ENCODE results near the gene MAGOHB.
"Not testable (repeated sequence)": the region's sequence is repeated elsewhere in the genome, so short reads cannot be mapped to it uniquely, and the experiment has no call there.

MAGOHB gene

GRCh38 chr12:10612984-10613348, 443 bp downstream of the MAGOHB start:
- DNase-seq (ENCODE audit: low read depth, low spot score), result no peak

DNA sequence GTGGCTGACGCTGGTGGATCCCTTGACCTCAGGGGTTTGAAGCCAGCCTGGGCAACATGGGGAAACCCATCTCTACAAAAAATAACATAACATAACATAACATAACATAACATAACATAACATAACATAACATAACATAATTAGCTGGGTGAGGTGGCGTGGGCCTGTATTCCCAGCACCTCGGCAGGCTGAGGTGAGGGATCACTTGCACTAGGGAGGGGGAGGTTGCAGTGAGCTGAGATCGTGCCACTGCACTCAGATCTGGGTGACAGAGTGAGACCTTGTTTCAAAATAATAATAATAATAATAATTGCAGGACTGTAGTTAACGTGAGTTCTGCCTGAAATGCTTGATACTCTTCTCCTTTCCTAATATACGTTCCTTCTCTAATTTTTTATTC, 1.3 kb downstream of the MAGOHB start:
- no peak for DNase-seq (ENCODE audit: low read depth, low spot score)

- not testable (repeated sequence) for DNase-seq (ENCODE audit: low read depth, low spot score)
These were observed 2.2 kb downstream of the MAGOHB start for GRCh38 chr12:10611258-10611657.

DNA sequence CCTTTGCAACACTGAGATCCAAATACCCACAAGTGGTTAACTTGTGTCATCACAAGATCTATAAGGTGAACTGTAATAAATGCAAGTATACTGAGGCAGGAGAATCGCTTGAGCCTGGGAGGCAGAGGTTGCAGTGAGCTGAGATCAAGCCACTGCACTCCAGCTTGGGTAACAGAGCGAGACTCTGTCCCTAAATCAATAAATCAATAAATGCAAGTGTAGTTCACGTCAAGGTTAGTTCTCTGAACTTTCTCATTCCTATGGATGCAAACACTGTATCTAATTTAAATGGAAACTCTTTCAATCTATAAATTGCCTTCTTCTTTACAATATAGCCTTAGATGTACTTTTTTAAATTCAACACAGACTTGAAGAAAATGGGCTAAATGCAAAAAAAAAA, 3.2 kb downstream of the MAGOHB start:
- no peak for DNase-seq (ENCODE audit: low read depth, low spot score)

GRCh38 chr12:10607885-10608458, 5.4 kb downstream of the MAGOHB start:
- DNase-seq (ENCODE audit: low read depth, low spot score), result no peak

- DNase-seq (ENCODE audit: low read depth, low spot score), result no peak
These were observed 11.5 kb downstream of the MAGOHB start for GRCh38 chr12:10601860-10602259.

GRCh38 chr12:10600988-10601387, 12.4 kb downstream of the MAGOHB start:
- DNase-seq (ENCODE audit: low read depth, low spot score), result no peak

GRCh38 chr12:10595881-10596280, 17.5 kb downstream of the MAGOHB start:
- DNase-seq (ENCODE audit: low read depth, low spot score), result no peak

DNA sequence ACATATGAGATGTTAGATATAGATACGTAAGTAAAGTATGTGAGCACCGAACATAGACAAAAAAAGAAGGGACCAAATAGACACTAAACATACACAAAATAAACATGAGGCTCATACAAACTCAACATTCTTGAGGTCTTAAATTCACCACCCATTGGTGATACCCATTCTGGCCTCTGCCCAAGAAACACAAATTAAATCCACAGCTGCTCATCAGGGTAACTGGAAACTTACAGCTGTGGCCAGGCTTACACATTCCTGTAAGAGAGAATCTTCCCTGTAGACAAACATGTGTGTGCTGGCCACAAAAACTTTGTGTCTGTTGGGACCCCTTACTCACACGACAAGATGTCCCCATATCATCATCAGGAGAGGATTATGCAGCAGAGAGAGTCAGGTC, 22.4 kb downstream of the MAGOHB start:
- no peak for DNase-seq (ENCODE audit: low read depth, low spot score)

GRCh38 chr12:10584415-10584814, 29.0 kb downstream of the MAGOHB start:
- DNase-seq (ENCODE audit: low read depth, low spot score), result no peak

DNA sequence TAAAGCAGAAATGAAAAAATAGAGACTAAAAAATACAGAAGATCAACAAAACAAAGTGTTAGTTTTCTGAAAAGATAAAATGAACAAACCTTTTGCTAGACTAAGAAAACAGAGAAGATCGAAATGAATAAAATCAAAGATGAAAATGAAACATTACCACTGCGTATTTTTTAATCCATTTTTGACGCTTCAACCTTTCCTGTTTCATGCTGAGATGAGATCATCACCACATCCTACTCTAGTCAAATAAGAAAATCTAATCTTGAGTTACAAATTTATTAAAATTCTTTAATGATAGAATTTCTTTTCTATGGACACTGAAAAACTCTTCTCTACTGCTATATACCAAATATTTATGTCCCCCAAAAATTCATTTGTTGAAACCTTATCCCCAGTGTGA, 30.7 kb downstream of the MAGOHB start:
- DNase-seq (ENCODE audit: low read depth, low spot score), result no peak

- not testable (repeated sequence) for DNase-seq (ENCODE audit: low read depth, low spot score)
These were observed 31.3 kb downstream of the MAGOHB start for GRCh38 chr12:10582133-10582532.

DNA sequence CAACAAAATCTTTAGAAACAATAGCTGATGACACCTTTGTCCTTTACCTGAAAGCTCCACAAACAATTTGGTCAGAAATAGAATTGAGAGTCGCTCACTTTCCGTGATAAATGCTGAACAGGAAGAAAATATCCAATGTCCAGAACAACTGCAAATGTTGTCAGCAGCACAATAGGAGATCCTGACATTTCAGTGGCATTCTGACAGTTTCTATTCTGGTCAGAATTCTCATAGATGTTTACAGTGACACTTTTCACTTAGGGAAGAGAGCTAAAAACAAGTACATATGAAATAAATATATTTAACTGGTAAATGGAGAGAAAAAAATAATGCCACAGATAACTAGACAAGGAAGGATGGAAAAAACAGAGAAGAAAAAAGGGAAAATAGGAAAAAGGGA, 39.1 kb downstream of the MAGOHB start:
- no peak for DNase-seq (ENCODE audit: low read depth, low spot score)

DNA sequence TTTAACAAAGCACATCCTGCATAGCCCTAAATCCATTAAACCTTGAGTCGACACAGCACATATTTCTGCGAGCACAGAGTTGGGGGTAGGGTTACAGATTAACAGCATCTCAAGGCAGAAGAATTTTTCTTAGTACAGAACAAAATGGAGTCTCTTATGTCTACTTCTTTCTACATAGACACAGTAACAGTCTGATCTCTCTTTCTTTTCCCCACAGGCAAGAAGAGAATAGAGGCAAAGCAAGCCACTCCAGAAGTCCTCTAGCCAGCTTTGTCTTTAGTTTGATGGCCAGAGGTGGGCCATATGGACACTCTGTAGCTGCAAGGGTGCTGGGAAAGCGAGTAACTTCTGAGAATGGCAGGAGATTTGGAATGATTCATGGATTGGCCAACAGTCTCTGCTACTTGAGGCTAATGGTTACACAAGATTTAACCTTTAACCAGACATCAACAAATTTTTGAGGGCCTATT, 41.4 kb downstream of the MAGOHB start:
- DNase-seq (ENCODE audit: low read depth, low spot score), result not testable (repeated sequence)

- DNase-seq (ENCODE audit: low read depth, low spot score), result no peak
These were observed 42.3 kb downstream of the MAGOHB start for GRCh38 chr12:10571141-10571540.

DNA sequence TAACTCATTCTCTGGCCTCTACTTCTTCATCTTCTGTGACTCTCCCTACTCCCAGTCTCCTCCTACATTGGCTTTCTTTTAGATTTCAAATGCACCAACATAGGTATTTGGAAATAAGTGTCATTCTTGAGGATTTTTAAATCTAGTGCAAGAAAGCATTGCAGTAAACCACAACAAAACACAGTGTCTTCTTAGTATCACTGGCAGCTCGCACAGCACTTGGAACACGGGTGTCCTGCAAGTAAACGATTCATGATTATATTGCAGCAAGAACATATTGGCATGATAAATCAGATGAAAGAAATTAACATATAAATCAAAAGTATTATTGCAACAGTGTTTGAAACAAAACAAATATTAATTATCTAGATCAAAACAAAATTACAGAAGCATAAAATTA, 45.6 kb downstream of the MAGOHB start:
- no peak for DNase-seq (ENCODE audit: low read depth, low spot score)

- no peak for DNase-seq (ENCODE audit: low read depth, low spot score)
These were observed 49.4 kb downstream of the MAGOHB start for GRCh38 chr12:10563966-10564365.

DNA sequence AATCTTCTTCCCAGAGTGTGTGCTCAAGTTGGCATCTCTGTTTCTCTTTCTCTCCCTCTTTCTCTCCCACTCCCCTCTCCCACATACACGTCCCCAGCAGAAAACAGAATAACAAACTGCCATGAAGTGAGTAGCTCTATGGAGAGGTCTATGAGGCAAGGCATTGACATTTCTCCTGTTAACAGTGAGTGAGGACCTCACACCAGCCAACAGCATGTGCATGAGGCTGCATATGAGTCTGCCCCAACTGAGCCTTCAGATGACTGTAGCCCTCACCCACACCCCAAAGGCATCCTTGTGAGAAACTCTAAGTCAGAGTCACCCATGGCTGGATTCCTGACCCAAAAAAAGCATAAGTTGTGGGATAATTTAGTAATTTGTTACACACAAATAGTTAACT, 50.4 kb downstream of the MAGOHB start:
- DNase-seq (ENCODE audit: low read depth, low spot score), result no peak

DNA sequence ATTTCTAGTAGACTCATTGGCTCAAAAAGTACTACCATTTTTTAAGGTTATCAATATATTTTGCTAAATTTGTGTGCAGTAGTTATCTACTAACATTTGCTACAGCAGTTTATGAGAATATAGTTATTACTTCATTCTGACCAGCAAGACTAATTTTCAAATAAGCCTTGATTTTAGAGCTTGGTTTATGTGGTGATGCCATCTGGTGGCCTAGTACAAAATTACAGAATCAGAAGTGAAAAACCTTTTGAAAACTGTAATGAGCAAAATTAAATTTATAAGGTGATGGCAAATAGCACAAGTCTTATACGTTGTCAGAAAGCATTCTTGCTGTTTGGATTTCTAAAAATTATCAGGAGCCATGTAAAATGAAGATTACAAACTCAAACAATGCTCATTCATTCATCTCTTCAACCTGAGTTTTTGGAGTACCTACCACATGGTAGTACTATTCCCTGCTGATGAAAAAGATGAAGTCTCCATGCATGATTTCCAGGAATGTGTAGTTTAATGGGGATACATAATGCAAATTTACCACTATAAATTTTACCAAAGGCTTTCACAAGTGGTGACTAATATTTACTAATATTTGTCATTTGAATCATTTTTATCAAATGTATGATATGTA, 51.0 kb downstream of the MAGOHB start:
- DNase-seq (ENCODE audit: low read depth, low spot score), result no peak

- DNase-seq (ENCODE audit: low read depth, low spot score), result no peak
These were observed 54.2 kb downstream of the MAGOHB start for GRCh38 chr12:10559244-10559643.

DNA sequence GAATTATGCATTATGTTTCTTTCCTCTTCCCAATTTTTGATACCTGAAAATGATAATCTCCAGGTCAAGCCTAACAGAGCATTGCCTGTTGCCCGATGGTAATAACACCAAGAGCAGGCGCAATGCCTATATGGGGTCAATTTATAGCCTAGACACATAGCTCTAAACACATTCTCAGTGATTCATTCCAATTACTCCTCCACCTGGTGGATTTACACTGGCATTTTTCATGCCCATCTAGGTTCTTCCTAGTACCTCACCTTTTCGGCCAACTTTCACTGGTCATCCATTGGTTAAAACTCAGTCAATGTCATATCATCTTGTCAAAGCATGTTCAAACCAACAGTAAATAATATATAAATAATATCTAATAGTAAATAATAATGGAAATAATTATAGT, 54.6 kb downstream of the MAGOHB start:
- no peak for DNase-seq (ENCODE audit: low read depth, low spot score)

- DNase-seq (ENCODE audit: low read depth, low spot score), result no peak
These were observed 55.1 kb downstream of the MAGOHB start for GRCh38 chr12:10558301-10558700.

- DNase-seq (ENCODE audit: low read depth, low spot score), result no peak
These were observed 55.6 kb downstream of the MAGOHB start for GRCh38 chr12:10557766-10558165.

- DNase-seq (ENCODE audit: low read depth, low spot score), result no peak
These were observed 56.1 kb downstream of the MAGOHB start for GRCh38 chr12:10557329-10557728.

All from iPS DF 19.7 (cell line).